ENCODE data around the gene RNF125.

Gene RNF125

DNA sequence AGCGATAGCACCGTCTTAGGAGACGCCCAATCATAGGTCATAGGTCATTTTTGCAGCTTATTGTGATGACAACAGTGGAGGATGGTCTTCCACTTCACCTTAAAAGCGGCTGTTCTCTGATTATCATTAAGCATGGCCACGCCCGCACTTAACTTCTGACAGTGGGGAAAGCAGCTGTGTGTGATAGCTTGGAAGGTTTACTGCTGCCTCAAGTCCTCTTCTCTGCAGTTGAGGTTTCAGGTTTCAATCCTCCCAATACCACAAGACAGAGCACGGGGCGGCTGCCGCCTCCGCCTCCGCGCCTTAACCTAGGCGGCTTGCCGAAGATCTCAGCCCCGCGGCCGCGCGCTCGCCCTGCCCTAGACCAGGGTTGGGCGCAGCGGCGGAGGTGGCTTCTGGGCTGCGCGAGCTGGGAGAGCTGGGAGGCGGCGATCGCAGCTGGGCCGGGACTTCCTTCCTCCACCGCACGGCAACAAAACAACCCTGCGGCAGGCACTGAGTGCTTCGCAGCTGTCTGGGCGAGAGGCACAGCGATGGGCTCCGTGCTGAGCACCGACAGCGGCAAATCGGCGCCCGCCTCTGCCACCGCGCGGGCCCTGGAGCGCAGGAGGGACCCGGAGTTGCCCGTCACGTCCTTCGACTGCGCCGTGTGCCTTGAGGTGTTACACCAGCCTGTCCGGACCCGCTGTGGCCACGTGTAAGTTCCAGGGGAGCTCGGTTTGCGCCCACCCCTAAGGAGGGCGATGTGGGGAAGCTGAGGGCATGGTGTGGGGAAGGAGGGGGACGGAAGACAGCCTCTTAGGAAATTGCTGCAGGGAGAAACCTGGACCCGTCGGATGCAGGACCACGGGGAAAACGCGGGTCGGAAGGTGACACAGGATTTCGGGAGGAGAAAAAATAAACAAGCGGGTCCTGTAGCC is at the start of gene RNF125:
RNF125 (plus strand) TSS at position 495 of the 920 bp plus-strand sequence; CDS start at position 534, 39 bp downstream.
- Histone ChIP-seq H3K9ac (ENCODE audit: low read depth, low read length) (peak within 1 kb of the TSS; percentile 67), H2AFZ (ENCODE audit: low read depth, low read length) (peak within 1 kb of the TSS; percentile 85), H3K4me2 (ENCODE audit: insufficient read depth, low read length) (peak within 1 kb of the TSS; percentile 93), H3K36me3 (ENCODE audit: insufficient read depth, low read length) (no peaks in the 10 kb centered on the region), H3K27ac (ENCODE audit: low read length) (peak within 1 kb of the TSS; percentile 77), H3K4me1 (ENCODE audit: insufficient read depth, low read length) (peaks cover 34% of the 10 kb centered on the region), H4K20me1 (ENCODE audit: insufficient read depth, low read length) (no peaks in the 10 kb centered on the region), H3K79me2 (ENCODE audit: insufficient read depth, low read length) (no peaks in the 10 kb centered on the region), H3K27me3 (ENCODE audit: insufficient read depth, low read length, poor library complexity) (no peaks in the 10 kb centered on the region), H3K4me3 (ENCODE audit: low read depth in 1 of 2, low read length in 2 of 2) (peak within 1 kb of the TSS; percentile 29 to 70; a peak in 3 of 4 replicates), H3K9me3 (ENCODE audit: insufficient read depth, low read length, severe bottlenecking) (no peaks in the 10 kb centered on the region)
- peak; percentile 89 for ATAC-seq (ENCODE audit: insufficient read depth, low read depth)
- TF ChIP-seq EZH2 (IDR thresholded peaks at IDR 0.05; ENCODE audit: borderline replicate concordance, low read depth, low read length, severe bottlenecking) = no peak
- TF ChIP-seq, protein P1, sequence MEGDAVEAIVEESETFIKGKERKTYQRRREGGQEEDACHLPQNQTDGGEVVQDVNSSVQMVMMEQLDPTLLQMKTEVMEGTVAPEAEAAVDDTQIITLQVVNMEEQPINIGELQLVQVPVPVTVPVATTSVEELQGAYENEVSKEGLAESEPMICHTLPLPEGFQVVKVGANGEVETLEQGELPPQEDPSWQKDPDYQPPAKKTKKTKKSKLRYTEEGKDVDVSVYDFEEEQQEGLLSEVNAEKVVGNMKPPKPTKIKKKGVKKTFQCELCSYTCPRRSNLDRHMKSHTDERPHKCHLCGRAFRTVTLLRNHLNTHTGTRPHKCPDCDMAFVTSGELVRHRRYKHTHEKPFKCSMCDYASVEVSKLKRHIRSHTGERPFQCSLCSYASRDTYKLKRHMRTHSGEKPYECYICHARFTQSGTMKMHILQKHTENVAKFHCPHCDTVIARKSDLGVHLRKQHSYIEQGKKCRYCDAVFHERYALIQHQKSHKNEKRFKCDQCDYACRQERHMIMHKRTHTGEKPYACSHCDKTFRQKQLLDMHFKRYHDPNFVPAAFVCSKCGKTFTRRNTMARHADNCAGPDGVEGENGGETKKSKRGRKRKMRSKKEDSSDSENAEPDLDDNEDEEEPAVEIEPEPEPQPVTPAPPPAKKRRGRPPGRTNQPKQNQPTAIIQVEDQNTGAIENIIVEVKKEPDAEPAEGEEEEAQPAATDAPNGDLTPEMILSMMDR (IDR thresholded peaks at IDR 0.05; ENCODE audit: borderline replicate concordance, extremely low read depth, low read length, poor library complexity, severe bottlenecking) = peak; percentile 11
- DNase-seq = peak; percentile 94

DNA sequence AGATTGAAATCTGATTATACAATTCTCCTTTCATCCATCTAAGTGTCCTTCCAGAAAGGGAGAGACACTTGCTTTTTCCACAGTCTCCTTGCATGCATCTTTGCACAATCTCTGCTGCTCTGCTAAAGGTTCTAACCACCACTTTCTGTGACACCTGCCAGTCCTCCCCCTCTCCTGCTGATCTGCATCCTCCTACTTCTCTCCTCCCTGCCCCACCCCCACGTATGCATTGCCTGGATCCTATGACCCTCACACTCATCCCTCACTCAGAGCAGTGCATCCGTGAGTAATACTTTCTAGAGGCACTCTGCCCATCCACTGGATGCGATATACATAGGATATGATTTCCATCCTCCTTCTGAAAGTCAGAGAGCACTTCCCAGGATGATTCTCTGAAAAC is 48.0 kb upstream of the RNF125 start:
- Histone ChIP-seq H3K27me3 (ENCODE audit: insufficient read depth, low read length, poor library complexity) (no peaks in the 10 kb centered on the region), H3K4me1 (ENCODE audit: insufficient read depth, low read length) (no peaks in the 10 kb centered on the region), H3K9ac (ENCODE audit: low read depth, low read length) (no peak overlapping the region), H3K9me3 (ENCODE audit: insufficient read depth, low read length, severe bottlenecking) (peaks cover 27% of the 10 kb centered on the region), H4K20me1 (ENCODE audit: insufficient read depth, low read length) (no peaks in the 10 kb centered on the region), H3K79me2 (ENCODE audit: insufficient read depth, low read length) (no peaks in the 10 kb centered on the region), H3K27ac (ENCODE audit: low read length) (no peak overlapping the region), H3K4me3 (ENCODE audit: low read depth in 1 of 2, low read length in 2 of 2) (no peak overlapping the region), H3K36me3 (ENCODE audit: insufficient read depth, low read length) (no peaks in the 10 kb centered on the region), H3K4me2 (ENCODE audit: insufficient read depth, low read length) (no peak overlapping the region), H2AFZ (ENCODE audit: low read depth, low read length) (no peak overlapping the region)
- TF ChIP-seq, protein P1 (IDR thresholded peaks at IDR 0.05; ENCODE audit: borderline replicate concordance, extremely low read depth, low read length, poor library complexity, severe bottlenecking) = no peak
- TF ChIP-seq EZH2 (IDR thresholded peaks at IDR 0.05; ENCODE audit: borderline replicate concordance, low read depth, low read length, severe bottlenecking) = no peak
- DNase-seq (no peak), ATAC-seq (ENCODE audit: insufficient read depth, low read depth) (no peak)

DNA sequence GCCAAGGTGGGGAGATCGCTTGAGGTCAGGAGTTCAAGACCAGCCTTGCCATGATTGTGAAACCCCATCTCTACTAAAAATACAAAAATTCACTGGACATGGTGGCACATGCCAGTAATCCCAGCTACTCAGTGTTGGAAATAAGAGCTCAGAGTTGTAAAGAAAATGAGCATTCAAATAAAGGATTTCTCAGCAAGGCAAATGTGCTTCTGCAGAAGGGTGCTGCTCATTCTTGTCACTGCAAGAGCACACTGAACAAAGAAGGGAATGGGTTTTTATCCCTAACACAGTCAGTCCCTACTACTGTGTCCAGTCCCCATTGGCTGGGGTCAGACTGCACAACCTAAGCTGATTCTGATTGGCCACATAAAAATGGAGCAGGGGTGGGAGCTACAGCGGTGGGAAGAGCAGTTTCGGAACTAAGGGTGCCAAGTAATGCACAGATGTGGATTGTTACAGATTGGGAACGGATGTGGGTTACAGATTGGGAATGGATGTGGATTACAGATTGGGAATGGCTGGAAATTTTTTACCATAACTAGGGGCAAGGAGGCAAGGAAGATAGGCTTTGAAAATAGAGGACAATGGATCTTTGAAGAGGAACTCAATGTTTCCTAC is 44.6 kb upstream of the RNF125 start:
- Histone ChIP-seq H3K4me3 (ENCODE audit: low read depth in 1 of 2, low read length in 2 of 2) (no peak overlapping the region), H3K4me1 (ENCODE audit: insufficient read depth, low read length) (no peaks in the 10 kb centered on the region), H3K4me2 (ENCODE audit: insufficient read depth, low read length) (no peak overlapping the region), H3K79me2 (ENCODE audit: insufficient read depth, low read length) (no peaks in the 10 kb centered on the region), H4K20me1 (ENCODE audit: insufficient read depth, low read length) (no peaks in the 10 kb centered on the region), H2AFZ (ENCODE audit: low read depth, low read length) (no peak overlapping the region), H3K27me3 (ENCODE audit: insufficient read depth, low read length, poor library complexity) (no peaks in the 10 kb centered on the region), H3K36me3 (ENCODE audit: insufficient read depth, low read length) (no peaks in the 10 kb centered on the region), H3K27ac (ENCODE audit: low read length) (no peak overlapping the region), H3K9ac (ENCODE audit: low read depth, low read length) (no peak overlapping the region), H3K9me3 (ENCODE audit: insufficient read depth, low read length, severe bottlenecking) (peaks cover 38% of the 10 kb centered on the region)
- TF ChIP-seq, protein P1 (IDR thresholded peaks at IDR 0.05; ENCODE audit: borderline replicate concordance, extremely low read depth, low read length, poor library complexity, severe bottlenecking) = no peak
- no peak for TF ChIP-seq EZH2 (IDR thresholded peaks at IDR 0.05; ENCODE audit: borderline replicate concordance, low read depth, low read length, severe bottlenecking)
- no peak for ATAC-seq (ENCODE audit: insufficient read depth, low read depth)
- DNase-seq = no peak
